Retina (tissue), 1 donor: ENCODE results near the gene ANKRD42.
"Not testable (repeated sequence)": the region's sequence is repeated elsewhere in the genome, so short reads cannot be mapped to it uniquely, and the experiment has no call there.

Source experiments
- DNase-seq: peaks from one replicate; pipeline ENCODE4 v3.0.0-alpha.2; 2016

Gene ANKRD42

GRCh38 chr11:83249445-83249844 is 55.9 kb downstream of the ANKRD42 start:
- no peak for DNase-seq

GRCh38 chr11:83249972-83250593 is 56.6 kb downstream of the ANKRD42 start:
- no peak for DNase-seq

- DNase-seq, result no peak
Measured at GRCh38 chr11:83252266-83252665, 58.8 kb downstream of the ANKRD42 start.

GRCh38 chr11:83252941-83253340 is 59.4 kb downstream of the ANKRD42 start:
- no peak for DNase-seq

- DNase-seq, result no peak
Measured at GRCh38 chr11:83255366-83255765, 61.9 kb downstream of the ANKRD42 start.

- DNase-seq, result no peak
Measured at GRCh38 chr11:83256602-83257340, 63.3 kb downstream of the ANKRD42 start.

GRCh38 chr11:83257761-83258168 is 64.3 kb downstream of the ANKRD42 start:
- no peak for DNase-seq

- DNase-seq, result no peak
Measured at GRCh38 chr11:83259559-83259958, 66.0 kb downstream of the ANKRD42 start.

GRCh38 chr11:83265331-83265730 is 71.8 kb downstream of the ANKRD42 start:
- DNase-seq, result no peak

- DNase-seq, result not testable (repeated sequence)
Measured at GRCh38 chr11:83269080-83269479, 75.6 kb downstream of the ANKRD42 start.

- not testable (repeated sequence) for DNase-seq
Measured at GRCh38 chr11:83271734-83272133, 78.2 kb downstream of the ANKRD42 start.

GRCh38 chr11:83272627-83273026 is 79.1 kb downstream of the ANKRD42 start:
- no peak for DNase-seq

GRCh38 chr11:83275888-83276641 is 82.6 kb downstream of the ANKRD42 start:
- no peak for DNase-seq

GRCh38 chr11:83278351-83278750 is 84.8 kb downstream of the ANKRD42 start:
- no peak for DNase-seq

- no peak for DNase-seq
Measured at GRCh38 chr11:83280256-83280655, 86.7 kb downstream of the ANKRD42 start.

GRCh38 chr11:83282084-83282716 is 88.7 kb downstream of the ANKRD42 start:
- DNase-seq, result no peak

GRCh38 chr11:83284501-83285150 is 91.1 kb downstream of the ANKRD42 start:
- no peak for DNase-seq

- no peak for DNase-seq
Measured at GRCh38 chr11:83285151-83285770, 91.7 kb downstream of the ANKRD42 start.

GRCh38 chr11:83285771-83286528 is 92.4 kb downstream of the ANKRD42 start, which contains the start of gene CCDC90B:
Gene CCDC90B (minus strand): TSS chr11:83286367. CDS start chr11:83285972, 395 bp downstream.
- peak; percentile 100 for DNase-seq

- no peak for DNase-seq
Measured at GRCh38 chr11:83287631-83288030, 94.1 kb downstream of the ANKRD42 start.

GRCh38 chr11:83292709-83293456 is 99.4 kb downstream of the ANKRD42 start:
- DNase-seq, result peak; percentile 48
